Lung microvascular endothelial cell (primary cell): ENCODE measurements around the gene ANKRD33B. TPM values are rescaled to one million over a fixed set of nuclear protein-coding genes. Genes with fewer than 3 reads are reported as not detected.
"Not testable (repeated sequence)": the region's sequence is repeated elsewhere in the genome, so short reads cannot be mapped to it uniquely, and the experiment has no call there.

Source experiments
- DNase-seq, 2 donors: peaks; one replicate each; pipeline versions ENCODE4 v3.0.0 to v3.0.0-alpha.2; 2010; ENCODE audit warnings: low read depth in 2 of 2
- total RNA-seq: library from RNA; depleted of rRNA; stranded (reverse); fragments of >200 nt; gene quantifications from 2 replicates; pipeline ENCODE4 v1.2.1, GENCODE V29; 2014

The ANKRD33B gene
- total RNA-seq: 1.4 and 2.6 TPM in 2 replicates

DNA sequence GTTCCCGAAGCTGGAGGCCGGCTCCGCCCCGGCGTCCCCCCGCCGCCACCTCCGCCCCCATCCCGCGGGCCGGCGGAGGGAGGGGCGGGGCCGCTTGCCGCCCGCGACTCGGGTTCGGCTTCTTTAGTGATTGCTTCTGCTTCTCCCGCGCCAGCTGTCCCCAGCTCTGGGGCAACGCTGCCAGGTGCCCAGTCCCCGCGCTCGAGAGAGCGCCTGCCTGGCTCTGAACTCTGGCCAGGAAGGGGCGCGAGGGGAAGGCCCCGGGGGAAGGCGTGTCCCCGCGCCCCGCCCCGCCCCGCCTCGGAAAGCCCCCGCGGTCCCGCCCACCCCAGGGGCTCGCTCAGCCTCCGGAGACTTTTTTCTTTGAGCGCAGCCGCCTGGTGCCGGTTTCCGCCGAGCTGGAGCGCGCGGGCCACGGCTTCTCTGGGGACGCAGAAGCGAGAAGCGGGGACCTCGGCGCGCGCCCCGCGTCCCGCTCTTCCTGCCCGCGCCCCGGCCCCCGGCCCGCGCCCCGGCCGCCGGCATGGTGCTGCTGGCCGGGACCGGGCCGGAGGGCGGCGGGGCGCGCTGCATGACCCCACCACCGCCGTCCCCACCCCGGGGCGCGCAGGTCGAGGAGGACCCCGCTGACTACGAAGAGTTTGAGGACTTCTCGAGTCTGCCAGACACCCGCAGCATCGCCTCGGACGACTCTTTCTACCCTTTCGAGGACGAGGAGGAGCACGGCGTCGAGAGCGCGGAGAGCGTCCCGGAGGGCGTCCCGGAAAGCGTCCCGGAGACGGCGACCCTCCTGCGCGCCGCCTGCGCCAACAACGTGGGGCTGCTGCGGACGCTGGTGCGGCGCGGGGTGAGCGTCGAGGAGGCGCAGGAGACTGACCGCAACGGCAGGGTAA lies at the start of gene ANKRD33B:
Gene ANKRD33B (plus strand): TSS at position 126 of the 893 bp plus-strand sequence. CDS start 398 bp downstream, at position 524.
- DNase-seq: peak; percentile 62 to 83

DNA sequence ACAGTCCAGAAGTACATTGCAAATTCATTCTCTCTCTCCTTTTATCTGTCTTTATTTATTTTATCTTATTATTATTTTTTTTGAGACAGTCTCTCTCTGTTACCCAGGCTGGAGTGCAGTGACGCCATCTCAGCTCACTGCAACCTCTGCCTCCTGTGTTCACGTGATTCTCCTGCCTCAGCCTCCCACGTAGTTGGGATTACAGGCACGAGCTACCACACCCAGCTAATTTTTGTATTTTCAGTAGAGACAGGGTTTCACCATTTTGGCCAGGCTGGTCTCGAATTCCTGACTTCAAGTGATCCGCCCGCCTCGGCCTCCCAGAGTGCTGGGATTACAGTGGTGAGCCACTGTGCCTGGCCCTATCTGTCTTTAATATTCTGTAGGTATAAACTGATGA lies 49.3 kb upstream of the ANKRD33B start:
- DNase-seq: not testable (repeated sequence)

DNA sequence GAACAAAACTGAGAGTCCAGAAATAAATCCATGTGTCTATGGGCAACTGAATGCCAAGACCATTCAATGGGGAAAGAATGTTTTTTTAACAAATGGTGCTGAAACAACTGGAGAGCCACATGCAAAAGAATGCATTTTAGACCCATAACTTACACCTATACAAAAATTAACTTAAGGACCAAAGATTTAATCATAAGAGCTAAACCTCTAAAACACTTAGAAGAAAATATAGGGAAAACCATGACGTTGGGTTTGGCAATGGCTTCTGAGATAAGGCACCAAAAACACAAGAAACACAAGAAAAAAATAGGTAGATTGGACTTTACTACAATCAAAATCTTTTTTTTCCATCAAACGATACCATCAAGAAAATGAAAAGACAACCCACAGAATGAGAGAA lies 48.4 kb upstream of the ANKRD33B start:
- no peak for DNase-seq

DNA sequence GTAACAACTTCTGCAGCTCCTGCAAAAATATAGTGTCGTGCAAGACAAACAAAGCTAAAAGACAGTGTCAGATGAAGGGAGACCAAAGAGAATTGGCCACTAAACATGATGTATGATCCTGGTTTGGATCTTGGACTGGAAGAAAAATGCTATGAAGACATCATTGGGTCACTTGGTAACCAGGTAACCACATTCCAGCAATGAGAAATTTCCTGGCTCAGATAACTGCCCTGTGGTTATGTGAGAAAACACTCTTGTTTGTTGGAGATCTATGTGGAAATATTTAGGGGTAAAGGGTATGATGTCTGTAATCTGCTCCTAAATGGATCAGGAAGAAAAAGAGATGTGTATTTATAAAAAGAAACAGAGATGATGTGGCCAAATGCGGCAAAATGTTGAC lies 45.5 kb upstream of the ANKRD33B start:
- no peak for DNase-seq

DNA sequence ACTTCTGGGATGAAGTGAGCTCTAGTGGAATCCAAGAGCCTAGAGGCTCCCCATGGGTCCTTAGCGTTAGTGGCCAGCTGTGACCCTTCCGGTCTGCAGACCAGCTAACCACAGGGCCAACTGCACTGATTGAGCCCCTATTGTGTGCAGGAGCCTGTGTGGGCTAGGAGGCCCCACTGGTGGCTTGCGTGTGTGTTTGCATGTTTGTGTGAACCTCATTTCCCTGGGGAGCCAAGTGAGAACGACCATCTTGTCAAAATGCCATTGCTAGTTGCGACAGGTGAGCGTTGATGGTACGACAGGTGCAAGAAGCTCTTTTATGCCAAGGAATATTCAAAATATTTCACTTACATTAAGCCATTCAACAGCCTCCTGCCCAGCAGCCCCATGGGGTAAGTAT lies 44.1 kb upstream of the ANKRD33B start:
- DNase-seq: no peak

DNA sequence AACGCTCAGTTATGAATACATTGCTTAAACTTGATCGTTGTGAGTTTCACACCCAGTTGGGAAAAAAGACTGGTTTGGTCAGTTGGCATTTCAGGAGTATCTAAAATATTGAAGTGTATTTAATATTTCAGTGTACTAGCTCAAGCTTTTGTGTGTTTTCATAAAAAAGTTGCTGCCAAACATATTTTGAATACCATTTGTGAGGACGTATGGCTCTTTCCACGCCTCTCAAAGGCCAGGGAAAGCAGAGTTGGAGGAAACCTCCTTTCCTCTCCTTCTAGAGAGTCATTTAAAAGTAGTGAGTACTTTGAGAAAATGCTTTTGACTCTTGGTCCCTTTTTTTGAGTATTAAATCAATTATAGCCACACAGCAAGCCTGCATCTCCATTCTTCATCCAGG lies 43.2 kb upstream of the ANKRD33B start:
- no peak for DNase-seq

DNA sequence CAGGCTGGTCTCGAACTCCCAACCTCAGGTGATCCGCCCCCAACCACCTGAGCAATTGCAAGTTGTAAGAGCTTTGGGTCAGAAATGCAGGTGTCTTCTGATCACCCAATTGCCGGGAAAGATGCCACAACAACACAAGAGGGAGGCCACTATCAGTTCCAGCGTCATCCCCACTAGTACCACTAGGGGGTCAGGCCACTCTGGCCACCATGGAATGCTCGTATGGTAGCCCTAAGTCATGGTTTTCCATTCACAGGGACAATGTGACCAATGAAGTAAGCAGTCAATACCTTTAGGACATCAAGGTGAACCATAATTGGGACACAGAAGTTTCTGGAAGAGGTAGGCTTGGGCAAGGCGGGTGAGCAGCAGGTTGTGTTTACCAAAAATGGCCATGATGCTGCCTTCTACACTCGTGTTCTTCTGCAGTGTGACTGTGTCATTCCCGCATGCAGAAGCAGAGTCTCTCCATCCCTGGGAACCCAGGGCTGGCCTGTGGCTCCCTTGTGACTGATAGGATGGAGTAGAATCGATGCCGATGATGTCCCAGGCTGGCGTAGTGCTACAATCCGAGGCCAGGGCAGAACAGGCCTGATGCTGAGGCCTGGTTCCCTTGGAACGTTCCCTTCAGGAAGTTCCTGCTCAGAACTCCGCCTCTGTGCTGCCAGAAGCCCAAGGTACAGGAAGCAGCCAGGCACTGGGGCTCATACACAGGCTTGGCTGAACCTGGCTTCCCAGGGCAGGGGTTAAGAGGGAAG lies 42.2 kb upstream of the ANKRD33B start:
- DNase-seq: no peak

DNA sequence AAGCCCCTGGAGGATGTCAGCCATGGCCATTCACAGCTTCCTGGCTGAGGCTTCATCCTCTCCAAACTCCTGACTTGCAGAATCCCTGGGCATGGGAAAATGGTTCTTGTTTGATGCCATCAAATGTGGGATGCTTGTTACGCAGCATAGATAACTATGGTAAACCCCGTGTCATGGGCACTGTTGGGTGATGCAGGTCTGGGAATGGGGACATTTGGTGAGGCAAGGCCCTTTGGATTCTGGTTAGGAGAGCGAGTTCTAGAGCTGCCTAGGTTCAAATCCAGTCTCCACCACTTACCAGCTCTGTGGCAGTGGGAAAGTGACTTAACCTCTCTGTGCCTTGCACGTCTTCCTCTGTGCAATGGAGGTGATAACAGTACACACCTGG lies 41.7 kb upstream of the ANKRD33B start:
- DNase-seq: no peak

DNA sequence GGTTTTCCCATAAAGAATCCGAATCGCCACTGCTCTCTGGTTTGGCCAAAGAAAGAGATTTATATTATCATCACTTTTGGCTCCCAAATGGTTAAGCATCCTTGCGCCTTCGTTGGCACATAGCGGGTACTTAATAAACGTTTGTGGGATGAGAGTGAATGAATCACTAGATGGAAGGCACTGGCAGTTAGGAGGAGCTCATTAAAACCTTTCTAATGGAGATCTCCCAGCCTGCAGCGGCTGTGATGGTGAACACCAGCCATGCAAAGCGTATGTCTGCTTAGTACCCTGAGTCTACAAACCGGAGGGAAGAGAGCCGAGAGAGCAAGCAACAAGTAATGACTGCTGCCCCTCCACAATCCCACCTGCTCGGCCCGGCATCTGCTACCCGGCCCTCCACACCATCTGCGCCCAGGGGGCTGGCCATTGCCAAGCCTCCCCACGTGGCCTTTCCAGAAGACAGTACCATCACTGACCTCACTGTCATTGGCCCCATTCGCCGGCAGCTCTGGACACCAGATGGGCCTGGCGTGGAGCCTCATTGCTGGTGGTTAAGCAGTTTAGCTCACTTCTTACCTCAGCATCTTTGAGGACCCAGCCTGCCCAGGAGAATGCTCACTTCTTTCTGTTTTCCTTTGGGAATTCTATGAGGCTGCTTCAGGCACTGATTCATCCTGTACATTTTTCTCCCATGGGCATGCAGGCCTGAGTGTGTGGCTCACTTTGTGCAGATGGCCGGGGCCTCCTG lies 39.3 kb upstream of the ANKRD33B start:
- DNase-seq: no peak

DNA sequence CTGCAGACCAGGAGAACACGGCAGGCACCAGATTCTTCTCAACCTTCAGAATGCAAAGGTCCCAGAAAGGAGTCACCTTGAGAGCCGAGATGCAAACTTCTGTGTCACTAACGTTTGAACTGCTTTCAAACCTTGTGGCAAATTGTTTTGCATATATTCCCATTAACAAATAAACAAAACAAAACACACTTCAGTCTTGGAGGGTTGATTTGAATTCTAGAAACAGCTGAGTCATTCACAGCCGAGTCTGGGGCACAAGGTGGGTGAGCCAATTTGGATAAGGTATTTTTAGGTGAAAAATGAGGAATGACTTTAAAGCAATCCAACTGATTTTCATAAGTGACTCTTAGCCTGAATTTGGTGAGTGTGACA lies 38.8 kb upstream of the ANKRD33B start:
- no peak for DNase-seq

DNA sequence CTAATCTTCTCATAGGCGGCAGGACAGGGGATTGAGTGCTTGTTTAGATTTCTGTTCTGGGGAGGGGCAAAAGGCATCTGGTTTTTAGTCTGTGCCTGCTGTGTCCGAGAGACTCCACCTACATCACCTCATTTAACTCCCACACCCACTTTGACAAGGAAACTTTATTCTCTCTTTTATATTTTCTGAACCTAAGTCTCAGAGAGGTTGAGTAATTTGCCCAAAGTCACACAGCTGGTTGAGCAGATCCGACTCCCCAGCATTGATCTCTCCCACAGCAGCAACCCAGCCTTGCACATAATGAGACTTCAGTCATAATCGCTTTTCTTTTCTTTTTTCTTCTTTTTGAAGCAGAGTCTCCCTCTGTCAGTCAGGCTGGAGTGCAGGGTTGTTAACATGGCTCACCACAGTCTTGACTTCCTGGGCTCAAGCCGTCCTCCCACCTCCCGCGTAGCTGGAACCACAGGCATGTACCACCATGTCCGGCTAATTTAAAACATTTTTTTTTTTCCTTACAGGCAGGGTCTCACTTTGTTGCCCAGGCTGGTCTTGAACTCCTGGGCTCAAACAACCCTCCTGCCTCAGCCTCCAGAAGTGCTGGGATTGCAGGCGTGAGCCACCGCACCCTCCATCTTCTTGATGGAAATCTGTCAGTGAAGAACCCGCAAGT lies 36.5 kb upstream of the ANKRD33B start:
- DNase-seq: no peak

DNA sequence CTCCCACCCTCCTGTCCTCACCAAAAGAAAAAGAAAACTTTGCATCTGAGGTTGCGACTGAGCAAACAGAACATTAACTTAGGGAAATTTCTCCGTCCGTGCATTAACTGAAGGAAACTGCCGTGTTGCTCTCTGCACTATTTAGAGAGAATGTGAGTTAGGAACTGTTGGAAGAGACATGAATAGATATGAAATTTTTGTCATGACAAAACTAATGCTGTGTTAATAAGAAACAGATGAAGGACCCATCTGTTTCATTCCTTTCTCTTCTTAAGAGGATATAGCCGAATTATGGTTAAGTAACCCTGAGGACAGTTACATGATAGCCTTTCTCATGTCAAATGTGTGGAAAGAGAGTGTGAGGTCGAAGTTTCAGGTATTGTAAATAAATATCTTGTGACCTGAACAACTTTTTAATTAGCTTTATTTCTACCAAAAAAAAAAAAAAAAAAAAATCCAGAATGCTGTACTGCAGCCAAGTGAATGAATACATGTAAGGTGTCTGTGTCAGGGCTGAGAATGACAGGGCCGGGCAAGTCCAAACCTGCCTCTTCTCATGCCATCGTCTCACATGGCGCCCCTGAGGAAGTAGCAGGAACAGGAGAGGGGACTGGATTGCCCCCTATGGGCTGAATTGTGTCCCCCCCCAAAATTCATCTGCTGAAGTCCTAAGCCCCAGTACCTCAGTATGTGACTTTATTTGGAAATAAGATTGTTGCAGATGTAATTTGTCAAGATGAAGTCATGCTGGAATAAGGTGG lies 35.6 kb upstream of the ANKRD33B start:
- DNase-seq: no peak

DNA sequence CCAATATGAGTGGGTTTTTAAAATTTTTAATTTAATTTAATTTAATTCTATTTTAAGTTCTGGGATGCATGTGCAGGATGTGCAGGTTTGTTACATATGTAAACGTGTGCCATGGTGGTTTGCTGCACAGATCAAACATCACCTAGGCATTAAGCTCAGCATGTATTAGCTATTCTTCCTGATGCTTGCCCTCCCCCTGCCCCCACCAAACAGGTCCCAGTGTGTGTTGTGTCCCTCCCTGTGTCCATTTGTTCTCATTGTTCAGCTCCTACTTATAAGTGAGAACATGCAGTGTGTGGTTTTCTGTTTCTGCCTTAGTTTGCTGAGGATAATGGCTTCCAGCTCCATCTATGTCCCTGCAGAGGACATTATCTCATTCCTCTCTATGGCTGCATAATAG lies 35.0 kb upstream of the ANKRD33B start:
- no peak for DNase-seq

DNA sequence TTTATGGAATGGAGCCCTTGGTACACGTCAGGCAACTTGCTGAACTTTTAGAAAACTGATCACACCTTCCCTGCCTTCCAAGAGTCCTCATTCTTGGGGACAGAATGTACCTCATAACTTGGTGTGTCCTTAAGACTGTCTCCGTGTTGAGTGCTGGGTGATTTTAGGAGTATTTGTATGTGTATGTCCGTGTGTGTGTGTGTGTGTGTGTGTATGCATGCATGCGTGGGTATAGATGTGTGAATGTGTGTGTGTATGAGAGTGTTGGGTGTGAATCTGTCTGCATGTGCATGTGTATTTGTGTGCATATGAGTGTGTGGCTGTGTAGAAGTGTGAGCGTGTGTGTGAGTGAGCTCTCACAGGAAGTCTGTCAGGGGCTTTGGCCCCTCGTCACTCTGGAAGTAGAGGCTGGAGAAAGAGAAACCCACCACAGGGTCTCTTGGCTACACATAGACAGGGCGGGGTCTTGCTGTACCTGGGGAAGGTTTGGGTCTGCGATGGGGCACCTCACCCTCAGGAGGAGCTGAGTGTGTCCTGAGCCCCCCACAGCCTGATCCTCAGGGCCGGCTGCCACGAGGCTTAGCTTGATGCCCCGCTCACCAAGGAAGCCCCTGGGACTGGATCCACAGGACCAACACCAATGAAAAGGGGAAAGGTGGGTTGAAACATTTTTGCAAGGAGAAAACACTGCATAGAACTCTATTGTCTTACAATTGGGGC lies 33.1 kb upstream of the ANKRD33B start:
- no peak for DNase-seq

DNA sequence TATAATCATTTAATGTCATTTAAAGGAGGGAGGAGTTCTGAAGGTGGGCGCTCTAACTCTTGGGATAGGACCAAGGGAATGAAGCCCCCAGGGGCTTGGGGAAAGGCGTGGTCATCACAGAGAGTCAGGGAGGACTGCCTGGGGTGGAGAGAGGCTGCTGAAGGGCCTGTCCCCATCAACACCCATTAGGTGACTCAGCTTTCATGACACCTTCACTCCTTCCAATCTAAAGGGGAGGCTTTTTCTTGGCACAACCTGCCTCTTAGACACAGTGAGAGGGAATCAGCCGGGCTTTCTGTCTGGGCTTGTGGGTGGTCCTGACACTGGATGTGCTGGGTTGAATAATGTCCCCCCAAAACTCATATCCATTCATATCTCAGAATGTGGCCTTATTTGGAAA lies 31.4 kb upstream of the ANKRD33B start:
- DNase-seq: no peak

DNA sequence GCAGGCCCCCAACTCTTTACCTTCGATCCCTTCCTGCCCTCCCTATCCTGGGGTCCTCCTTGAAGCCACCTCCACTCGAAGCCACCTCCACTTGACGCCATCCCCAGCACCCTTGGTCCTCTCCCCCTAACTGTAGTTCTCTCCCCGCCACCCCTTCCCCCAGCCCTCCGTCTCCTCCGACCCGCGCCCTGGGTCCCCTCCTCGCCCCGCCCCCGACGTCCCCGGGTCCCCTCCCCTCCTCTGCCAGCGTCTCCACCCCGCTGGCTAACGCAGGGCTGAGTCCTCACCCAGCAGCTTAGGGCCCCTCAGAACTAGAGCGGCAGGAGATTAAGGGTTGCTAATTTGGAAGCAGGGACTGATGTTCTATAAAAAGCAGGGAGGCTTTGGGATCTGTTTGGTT lies 30.6 kb upstream of the ANKRD33B start:
- DNase-seq: no peak

DNA sequence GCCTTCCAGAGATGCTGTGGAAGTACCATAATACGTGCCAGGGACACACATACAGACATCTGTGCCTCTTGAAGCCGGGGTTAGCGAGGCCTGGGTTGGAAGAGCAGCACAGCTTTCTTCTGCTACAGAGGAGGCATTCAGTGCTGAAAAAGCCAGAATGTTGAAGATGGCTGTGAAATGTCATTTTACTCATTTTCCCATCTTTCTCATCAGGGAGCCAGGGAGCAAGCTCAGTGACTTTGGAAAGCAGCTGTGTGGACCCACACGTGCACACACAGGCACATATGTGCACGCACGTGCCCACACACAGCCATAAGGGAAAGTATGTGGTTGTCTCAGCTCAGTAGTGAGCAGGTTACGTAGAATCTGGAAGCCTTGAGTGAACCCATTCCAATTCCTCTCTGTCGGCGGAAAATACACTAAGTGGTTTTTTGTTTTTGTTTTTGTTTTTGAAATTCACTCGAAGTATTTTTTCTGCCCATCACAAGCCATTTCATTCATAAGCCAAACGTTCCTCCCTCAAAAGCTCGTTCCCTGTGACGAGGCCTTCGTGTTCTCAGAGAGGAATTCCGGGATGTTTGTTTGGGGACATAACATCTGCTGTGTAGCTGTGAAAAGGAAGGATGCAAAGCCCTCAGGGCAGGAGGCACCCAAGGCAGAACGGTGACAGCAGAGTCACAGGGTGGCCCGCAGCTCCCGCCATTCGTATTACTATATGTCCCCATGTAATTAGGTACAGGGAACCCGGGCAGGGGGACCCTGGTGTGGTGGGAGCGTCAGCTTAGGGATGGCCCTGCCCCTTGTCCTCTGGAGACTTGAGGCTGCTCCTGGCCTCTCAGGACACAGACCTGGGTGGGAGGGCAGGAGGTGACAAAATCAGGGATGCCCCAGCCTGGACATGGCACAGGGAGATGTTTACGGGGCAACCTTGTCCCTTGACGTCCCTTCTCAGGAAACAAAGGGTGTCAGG lies 29.0 kb upstream of the ANKRD33B start:
- DNase-seq: no peak

DNA sequence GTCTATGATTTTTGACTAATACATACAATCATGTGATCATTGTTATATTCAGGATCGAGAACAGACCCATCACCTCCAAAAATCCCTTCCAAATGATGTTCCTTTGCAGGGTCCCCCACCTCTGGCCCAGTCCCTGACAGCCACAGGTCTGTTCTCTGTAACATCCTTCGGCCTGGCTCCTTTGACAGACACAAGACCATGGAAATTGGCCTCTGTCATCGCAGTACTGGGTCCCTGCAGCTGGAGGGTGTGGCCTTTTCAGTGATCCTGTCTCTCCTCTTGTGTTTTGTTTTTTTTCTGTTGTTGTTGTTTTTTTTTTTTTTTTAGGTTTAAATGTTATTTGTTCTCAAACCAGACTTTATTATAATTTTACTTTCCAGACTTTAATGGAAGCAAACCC lies 27.4 kb upstream of the ANKRD33B start:
- no peak for DNase-seq
